ENCODE data around the gene KAT7. TPM values are rescaled to one million over a fixed set of nuclear protein-coding genes. Genes with fewer than 3 reads are reported as not detected.

The KAT7 gene
- total RNA-seq, 1 experiment from 2014 or later = 79.5 TPM

DNA sequence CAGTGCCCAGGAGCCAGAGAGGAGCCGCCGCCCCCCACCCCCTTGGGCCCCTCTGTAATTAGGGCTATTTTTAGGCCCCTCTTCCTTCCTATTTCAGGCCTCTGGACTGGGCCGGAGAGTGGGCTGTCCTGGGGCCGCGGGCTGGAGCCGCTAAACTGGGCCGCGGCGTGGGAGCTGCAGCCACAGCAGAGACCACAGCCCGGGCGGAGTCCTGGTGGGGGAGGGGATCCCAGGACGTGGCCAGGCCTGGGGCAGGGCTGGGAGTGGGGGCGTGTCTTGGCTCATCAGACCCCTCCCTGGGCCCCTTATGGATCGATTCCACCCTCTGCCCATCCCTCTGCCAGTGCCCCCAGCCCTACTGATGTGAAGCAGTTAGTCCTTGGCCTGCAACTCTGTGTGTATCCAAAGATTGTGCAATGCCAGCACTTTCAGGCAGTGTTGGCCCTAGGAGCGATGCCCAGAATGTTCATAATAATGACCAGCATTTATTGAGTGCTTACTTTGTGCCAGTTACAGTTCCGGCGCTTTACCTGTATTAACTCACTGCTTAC is 74.4 kb downstream of the KAT7 start:
- RAD21 ChIA-PET (ENCODE audit: low non-redundant PET in 1 of 2, low total read pairs in 2 of 2, uncharacterized antibody in 2 of 2, unreplicated experiment in 2 of 2) = interaction anchor here in 1 of 2 experiments (2.0 kb wide), 1 partner anchor 135 kb away, joined by 29 read pairs; no protein-coding TSS in a partner anchor
- intact Hi-C loops (cut with micrococcal nuclease) = loop anchor here (5.0 kb wide), 1 partner anchor 224 kb away; no protein-coding TSS in a partner anchor

More for the DNA sequence above, 74.4 kb downstream of the KAT7 start:
- H3K9me2 ChIP-seq (ENCODE audit: insufficient read depth) = no peaks in the 10 kb centered on the region
- H3K9me3 ChIP-seq (ENCODE audit: control insufficient read depth in 1 of 2, insufficient read depth in 1 of 2, low read depth in 1 of 2, low read length in 2 of 2) = no peaks in the 10 kb centered on the region
- ATAC-seq (no peak), DNase-seq (ENCODE audit: low read depth, low spot score) (no peak)
- no peaks in the 10 kb centered on the region for H4K20me1 ChIP-seq (ENCODE audit: insufficient read depth)
- H3K79me2 ChIP-seq (ENCODE audit: insufficient read depth, low read length) = no peaks in the 10 kb centered on the region
- H3K9ac ChIP-seq (ENCODE audit: low read length) = no peak overlapping the region
- no TSS peak for BruUV-seq (replicated peaks)
- peaks cover 0 to 12% of the 10 kb centered on the region in 2 experiments; a peak in 3 of 4 replicates for H3K4me1 ChIP-seq (ENCODE audit: control insufficient read depth in 1 of 2, insufficient read depth in 2 of 2, low read length in 2 of 2)
- TF ChIP-seq JUND (IDR thresholded peaks at IDR 0.05) (no peak), SRF (IDR thresholded peaks at IDR 0.05; ENCODE audit: low read depth) (no peak), POLR2A (IDR thresholded peaks at IDR 0.05; ENCODE audit: borderline replicate concordance, extremely low read depth, insufficient read depth, insufficient read length) (no peak), FOSL1 (IDR thresholded peaks at IDR 0.05; ENCODE audit: low read depth) (no peak), CBX3 (IDR thresholded peaks at IDR 0.05; ENCODE audit: low read depth) (no peak), YY1 (IDR thresholded peaks at IDR 0.05; ENCODE audit: extremely low read depth, insufficient replicate concordance, low read depth, low read length) (no peak), EGR1 (IDR thresholded peaks at IDR 0.05; ENCODE audit: low read depth) (no peak), SP1 (IDR thresholded peaks at IDR 0.05; ENCODE audit: low read depth) (no peak), POLR2AphosphoS5 (IDR thresholded peaks at IDR 0.05; ENCODE audit: low read depth, low read length) (no peak), ZFX (IDR thresholded peaks at IDR 0.05) (no peak), CEBPB (IDR thresholded peaks at IDR 0.05; ENCODE audit: low read depth) (no peak), TCF7L2 (IDR thresholded peaks at IDR 0.05; ENCODE audit: borderline replicate concordance, extremely low read depth, insufficient read depth, insufficient read length) (no peak)
- TF ChIP-seq, protein P1, sequence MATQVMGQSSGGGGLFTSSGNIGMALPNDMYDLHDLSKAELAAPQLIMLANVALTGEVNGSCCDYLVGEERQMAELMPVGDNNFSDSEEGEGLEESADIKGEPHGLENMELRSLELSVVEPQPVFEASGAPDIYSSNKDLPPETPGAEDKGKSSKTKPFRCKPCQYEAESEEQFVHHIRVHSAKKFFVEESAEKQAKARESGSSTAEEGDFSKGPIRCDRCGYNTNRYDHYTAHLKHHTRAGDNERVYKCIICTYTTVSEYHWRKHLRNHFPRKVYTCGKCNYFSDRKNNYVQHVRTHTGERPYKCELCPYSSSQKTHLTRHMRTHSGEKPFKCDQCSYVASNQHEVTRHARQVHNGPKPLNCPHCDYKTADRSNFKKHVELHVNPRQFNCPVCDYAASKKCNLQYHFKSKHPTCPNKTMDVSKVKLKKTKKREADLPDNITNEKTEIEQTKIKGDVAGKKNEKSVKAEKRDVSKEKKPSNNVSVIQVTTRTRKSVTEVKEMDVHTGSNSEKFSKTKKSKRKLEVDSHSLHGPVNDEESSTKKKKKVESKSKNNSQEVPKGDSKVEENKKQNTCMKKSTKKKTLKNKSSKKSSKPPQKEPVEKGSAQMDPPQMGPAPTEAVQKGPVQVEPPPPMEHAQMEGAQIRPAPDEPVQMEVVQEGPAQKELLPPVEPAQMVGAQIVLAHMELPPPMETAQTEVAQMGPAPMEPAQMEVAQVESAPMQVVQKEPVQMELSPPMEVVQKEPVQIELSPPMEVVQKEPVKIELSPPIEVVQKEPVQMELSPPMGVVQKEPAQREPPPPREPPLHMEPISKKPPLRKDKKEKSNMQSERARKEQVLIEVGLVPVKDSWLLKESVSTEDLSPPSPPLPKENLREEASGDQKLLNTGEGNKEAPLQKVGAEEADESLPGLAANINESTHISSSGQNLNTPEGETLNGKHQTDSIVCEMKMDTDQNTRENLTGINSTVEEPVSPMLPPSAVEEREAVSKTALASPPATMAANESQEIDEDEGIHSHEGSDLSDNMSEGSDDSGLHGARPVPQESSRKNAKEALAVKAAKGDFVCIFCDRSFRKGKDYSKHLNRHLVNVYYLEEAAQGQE (IDR thresholded peaks at IDR 0.05; ENCODE audit: low read depth) = no peak
- TF ChIP-seq, protein P2, sequence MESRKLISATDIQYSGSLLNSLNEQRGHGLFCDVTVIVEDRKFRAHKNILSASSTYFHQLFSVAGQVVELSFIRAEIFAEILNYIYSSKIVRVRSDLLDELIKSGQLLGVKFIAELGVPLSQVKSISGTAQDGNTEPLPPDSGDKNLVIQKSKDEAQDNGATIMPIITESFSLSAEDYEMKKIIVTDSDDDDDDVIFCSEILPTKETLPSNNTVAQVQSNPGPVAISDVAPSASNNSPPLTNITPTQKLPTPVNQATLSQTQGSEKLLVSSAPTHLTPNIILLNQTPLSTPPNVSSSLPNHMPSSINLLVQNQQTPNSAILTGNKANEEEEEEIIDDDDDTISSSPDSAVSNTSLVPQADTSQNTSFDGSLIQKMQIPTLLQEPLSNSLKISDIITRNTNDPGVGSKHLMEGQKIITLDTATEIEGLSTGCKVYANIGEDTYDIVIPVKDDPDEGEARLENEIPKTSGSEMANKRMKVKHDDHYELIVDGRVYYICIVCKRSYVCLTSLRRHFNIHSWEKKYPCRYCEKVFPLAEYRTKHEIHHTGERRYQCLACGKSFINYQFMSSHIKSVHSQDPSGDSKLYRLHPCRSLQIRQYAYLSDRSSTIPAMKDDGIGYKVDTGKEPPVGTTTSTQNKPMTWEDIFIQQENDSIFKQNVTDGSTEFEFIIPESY (IDR thresholded peaks at IDR 0.05; ENCODE audit: extremely low read depth, insufficient replicate concordance, low read length) = no peak
- ChIA-PET CTCF (interaction anchor here (1.8 to 10.0 kb wide), 2 partner anchors 89 to 135 kb away, joined by 6 to 196 read pairs; no protein-coding TSS in a partner anchor), POLR2A (interaction anchor here (2.6 kb wide), 1 partner anchor 134 kb away, joined by 17 read pairs; no protein-coding TSS in a partner anchor)
- H3K4me3 ChIP-seq (replicated peaks in 1 of 2; ENCODE audit: low read depth in 1 of 2, low read length in 2 of 2) = no peak overlapping the region
- no peak overlapping the region for H2AFZ ChIP-seq (ENCODE audit: low read depth, low read length, poor library complexity, severe bottlenecking)
- no peaks in the 10 kb centered on the region for H3K36me3 ChIP-seq (ENCODE audit: control insufficient read depth in 1 of 2, insufficient read depth in 2 of 2, low read length in 2 of 2)
- H3K4me2 ChIP-seq (ENCODE audit: low read length) = no peak overlapping the region
- no peak overlapping the region for H3K27ac ChIP-seq (ENCODE audit: low read depth, low read length)
- H3K27me3 ChIP-seq (ENCODE audit: insufficient read depth, low read length) = no peaks in the 10 kb centered on the region

All from HCT116 (cell line).